Smooth muscle cell (in vitro differentiated cells): ENCODE data around the gene ETV5. TPM values are rescaled to one million over a fixed set of nuclear protein-coding genes. Genes with fewer than 3 reads are reported as not detected.

Source experiments
- DNase-seq: peaks from one replicate; lab custom pipeline; 2025; ENCODE audit not compliant: unreplicated experiment; lab: John Stamatoyannopoulos, UW
- H2AFZ ChIP-seq: fragments of 200-600 bp; sonication (generic); 2 replicates; pipeline ENCODE4 v1.6.0; 2016; ENCODE audit warnings: antibody characterized with exemption, low read depth, mild to moderate bottlenecking
- H3F3A ChIP-seq: fragments of 200-600 bp; sonication (generic); 2 replicates; pipeline ENCODE4 v1.6.0; 2017; ENCODE audit warnings: antibody characterized with exemption, low read depth
- H3K27ac ChIP-seq: fragments of 200-600 bp; sonication (generic); 2 replicates; pipeline ENCODE4 v1.5.1; 2016; ENCODE audit warnings: low read depth, mild to moderate bottlenecking
- H3K27me3 ChIP-seq: fragments of 200-600 bp; sonication (generic); 2 replicates; pipeline ENCODE4 v1.6.1; 2016; ENCODE audit warnings: low read depth, mild to moderate bottlenecking
- H3K36me3 ChIP-seq: fragments of 200-600 bp; sonication (generic); 2 replicates; pipeline ENCODE4 v1.5.1; 2016; ENCODE audit warnings: low read depth
- H3K4me1 ChIP-seq: fragments of 200-600 bp; sonication (generic); 2 replicates; pipeline ENCODE4 v1.5.1; 2016; ENCODE audit warnings: low read depth
- H3K4me2 ChIP-seq: fragments of 200-600 bp; sonication (generic); 2 replicates; pipeline ENCODE4 v1.6.0; 2016; ENCODE audit warnings: mild to moderate bottlenecking
- H3K4me3 ChIP-seq: fragments of 200-600 bp; sonication (generic); 2 replicates; pipeline ENCODE4 v1.5.1; 2016; ENCODE audit warnings: mild to moderate bottlenecking
- H3K79me2 ChIP-seq: fragments of 200-600 bp; sonication (generic); 2 replicates; pipeline ENCODE4 v1.6.0; 2016; ENCODE audit warnings: low read depth, mild to moderate bottlenecking
- H3K9ac ChIP-seq: fragments of 200-600 bp; sonication (generic); 2 replicates; pipeline ENCODE4 v1.6.0; 2016; ENCODE audit warnings: low read depth
- H3K9me3 ChIP-seq: fragments of 200-600 bp; sonication (generic); replicated peaks from 2 replicates; pipeline ENCODE4 v1.5.1; 2016; ENCODE audit warnings: low read depth
- H4K20me1 ChIP-seq: fragments of 200-600 bp; sonication (generic); 2 replicates; pipeline ENCODE4 v1.6.0; 2016; ENCODE audit warnings: low read depth
- CTCF ChIP-seq: fragments of 200-600 bp; sonication (generic); IDR thresholded peaks from 2 replicates; pipeline ENCODE4 v1.5.1; 2017; ENCODE audit warnings: borderline replicate concordance, mild to moderate bottlenecking, antibody characterized with exemption; ENCODE audit not compliant: insufficient read depth, poor library complexity, severe bottlenecking
- WGBS: methylation state at CpG from one replicate; pipeline ENCODE4 v1.1.7; 2016; ENCODE audit warnings: low lambda C conversion rate; 5-methylcytosine and 5-hydroxymethylcytosine counted together
- polyA plus RNA-seq: library from polyadenylated mRNA; unstranded; fragments of >200 nt; fragmentation: Nextera tagmentation; extraction: Ambion mirVana; gene quantifications from 2 replicates; pipeline ENCODE4 v1.2.1, GENCODE V29; 2016
- total RNA-seq: library from RNA; depleted of rRNA; stranded (reverse); fragments of >200 nt; gene quantifications from 2 replicates; pipeline ENCODE4 v1.2.3, GENCODE V29; 2014

Gene ETV5
- total and polyA plus RNA-seq, 2 experiments from 2014 or later: 32.6 to 51.8 TPM

- no peaks in the 10 kb centered on the region for H3K9me3 ChIP-seq
- no peak overlapping the region for H3K4me2 ChIP-seq
- no peak overlapping the region for H3K4me3 ChIP-seq
- H3K79me2 ChIP-seq: no peaks in the 10 kb centered on the region
- no peaks in the 10 kb centered on the region for H3F3A ChIP-seq
- TF ChIP-seq CTCF: no peak
- H2AFZ ChIP-seq: no peak overlapping the region
- no peaks in the 10 kb centered on the region for H3K36me3 ChIP-seq
- no peak overlapping the region for H3K9ac ChIP-seq
- WGBS: 94% methylated on average over 5 of the region's 5 CpGs
- H3K27ac ChIP-seq: no peak overlapping the region
- no peaks in the 10 kb centered on the region for H4K20me1 ChIP-seq
- no peaks in the 10 kb centered on the region for H3K27me3 ChIP-seq
- DNase-seq: no peak
- no peaks in the 10 kb centered on the region for H3K4me1 ChIP-seq
Observed at GRCh38 chr3:186133980-186134379, 25.1 kb upstream of the ETV5 start.

- H3K36me3 ChIP-seq: no peaks in the 10 kb centered on the region
- H3K9ac ChIP-seq: no peak overlapping the region
- no peaks in the 10 kb centered on the region for H3K4me1 ChIP-seq
- no peaks in the 10 kb centered on the region for H4K20me1 ChIP-seq
- no peaks in the 10 kb centered on the region for H3K27me3 ChIP-seq
- DNase-seq: no peak
- TF ChIP-seq CTCF: no peak
- no peak overlapping the region for H3K4me3 ChIP-seq
- no peaks in the 10 kb centered on the region for H3K9me3 ChIP-seq
- no peak overlapping the region for H3K27ac ChIP-seq
- no peaks in the 10 kb centered on the region for H3K79me2 ChIP-seq
- no peak overlapping the region for H2AFZ ChIP-seq
- no peaks in the 10 kb centered on the region for H3F3A ChIP-seq
- H3K4me2 ChIP-seq: no peak overlapping the region
- WGBS: 93% methylated on average over 2 of the region's 2 CpGs
Observed at GRCh38 chr3:186132487-186132886, 23.6 kb upstream of the ETV5 start.

GRCh38 chr3:186129206-186129605 is 20.3 kb upstream of the ETV5 start:
- Histone ChIP-seq H2AFZ (no peak overlapping the region), H3K9ac (no peak overlapping the region), H3K27ac (no peak overlapping the region), H3K36me3 (no peaks in the 10 kb centered on the region), H3F3A (no peaks in the 10 kb centered on the region), H3K4me1 (no peaks in the 10 kb centered on the region), H3K4me2 (no peak overlapping the region), H3K79me2 (no peaks in the 10 kb centered on the region), H3K4me3 (no peak overlapping the region), H3K27me3 (no peaks in the 10 kb centered on the region), H3K9me3 (no peaks in the 10 kb centered on the region), H4K20me1 (no peaks in the 10 kb centered on the region)
- DNase-seq: no peak
- 87% methylated on average over 4 of the region's 4 CpGs for WGBS
- TF ChIP-seq CTCF: no peak

GRCh38 chr3:186128158-186128557 is 19.3 kb upstream of the ETV5 start:
- no peaks in the 10 kb centered on the region for H3K79me2 ChIP-seq
- H3K9me3 ChIP-seq: no peaks in the 10 kb centered on the region
- H3K4me2 ChIP-seq: no peak overlapping the region
- H3K27ac ChIP-seq: no peak overlapping the region
- no peak overlapping the region for H3K9ac ChIP-seq
- H3K4me1 ChIP-seq: no peaks in the 10 kb centered on the region
- H4K20me1 ChIP-seq: no peaks in the 10 kb centered on the region
- H3K27me3 ChIP-seq: no peaks in the 10 kb centered on the region
- H3K4me3 ChIP-seq: no peak overlapping the region
- H3F3A ChIP-seq: no peaks in the 10 kb centered on the region
- H3K36me3 ChIP-seq: no peaks in the 10 kb centered on the region
- no peak for DNase-seq
- no peak for TF ChIP-seq CTCF
- no peak overlapping the region for H2AFZ ChIP-seq
- WGBS: 55% methylated on average over 8 of the region's 8 CpGs
